ENCODE data around the gene RBM12. TPM values are rescaled to one million over a fixed set of nuclear protein-coding genes. Genes with fewer than 3 reads are reported as not detected.

The RBM12 gene
- total and polyA plus RNA-seq, 2 of the 8 experiments (the other 6 are each of a cell fraction or from before 2014, with no cell fraction given), result 187 to 214 TPM

DNA sequence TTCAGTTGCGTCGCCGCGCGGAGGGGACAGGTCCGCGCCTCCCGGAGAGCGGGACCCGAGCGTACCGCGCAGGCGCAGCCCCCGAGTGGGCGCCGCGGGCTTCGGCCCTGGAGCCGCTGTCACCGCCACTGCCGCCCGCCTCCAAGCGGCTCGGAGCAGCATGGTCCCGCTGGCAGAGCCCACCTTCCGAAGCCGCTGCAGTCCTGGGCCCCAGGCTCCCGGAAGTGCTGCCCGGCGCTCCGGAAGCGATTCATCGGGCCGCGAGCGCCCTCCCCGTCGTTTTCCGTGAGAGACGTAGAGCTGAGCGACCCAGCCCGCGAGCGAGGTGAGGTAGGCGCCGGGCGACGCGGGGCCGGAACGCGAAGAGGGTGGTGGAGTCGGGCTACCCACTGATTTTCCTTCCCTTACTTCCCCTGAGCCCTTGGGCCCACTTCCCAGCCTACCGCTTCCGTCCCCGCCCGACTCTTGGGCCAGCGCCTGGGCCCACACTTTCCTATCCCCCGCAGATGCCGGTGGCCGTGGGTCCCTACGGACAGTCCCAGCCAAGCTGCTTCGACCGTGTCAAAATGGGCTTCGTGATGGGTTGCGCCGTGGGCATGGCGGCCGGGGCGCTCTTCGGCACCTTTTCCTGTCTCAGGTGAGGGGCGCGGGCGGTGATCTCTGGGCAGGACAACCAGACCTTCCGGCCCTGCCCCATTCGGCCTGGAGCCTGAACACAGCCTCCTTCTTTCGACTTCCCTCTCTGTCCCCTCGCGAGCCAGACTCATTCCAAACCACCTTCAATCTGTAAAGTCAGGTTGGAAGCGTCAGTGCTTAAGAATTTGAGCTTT, 34.6 kb upstream of the RBM12 start, which contains the start of the genes NFS1 and ROMO1 (continued):
- TF ChIP-seq PHF8 (conservative IDR thresholded peaks at IDR 0.05; ENCODE audit: low read depth, low read length) (peak; percentile 93), GABPA (IDR thresholded peaks at IDR 0.05; ENCODE audit: borderline replicate concordance, insufficient read depth, low read length) (peak; percentile 98), CEBPB (IDR thresholded peaks at IDR 0.05; ENCODE audit: low read depth, low read length) (no peak), NRF1 (IDR thresholded peaks at IDR 0.05; ENCODE audit: low read depth, low read length) (no peak; the same call in 1 of the 2 replicates), NANOG (IDR thresholded peaks at IDR 0.05; ENCODE audit: insufficient read depth, low read depth, low read length, poor library complexity, severe bottlenecking) (peak; percentile 87), EP300 (IDR thresholded peaks at IDR 0.05; ENCODE audit: borderline replicate concordance in 1 of 2, low read depth in 2 of 2, low read length in 2 of 2) (peak in 1 of 2 experiments; percentile 16; a peak in 1 of 3 replicates), KDM5A (IDR thresholded peaks at IDR 0.05; ENCODE audit: low read length) (peak; percentile 67; the same call in 1 of the 2 replicates), SRF (IDR thresholded peaks at IDR 0.05; ENCODE audit: low read depth, low read length) (peak; percentile 63; the same call in 1 of the 2 replicates), TAF1 (IDR thresholded peaks at IDR 0.05; ENCODE audit: low read depth, low read length) (peak; percentile 84), POLR2AphosphoS5 (IDR thresholded peaks at IDR 0.05; ENCODE audit: low read depth, low read length) (peak; percentile 85), CHD2 (IDR thresholded peaks at IDR 0.05; ENCODE audit: low read length) (0 out of 2 replicates have a peak, but pooled peaks have one; percentile 65), ASH2L (IDR thresholded peaks at IDR 0.05; ENCODE audit: low read length) (peak; percentile 86), RNF2 (IDR thresholded peaks at IDR 0.05; ENCODE audit: borderline replicate concordance, low read depth, low read length, missing control alignments, poor library complexity, severe bottlenecking) (no peak), CTBP2 (IDR thresholded peaks at IDR 0.05; ENCODE audit: borderline replicate concordance, insufficient read depth, insufficient read length, low read length) (no peak), SIN3A (conservative IDR thresholded peaks at IDR 0.05 in 1 of 2, IDR thresholded peaks at IDR 0.05 in 1 of 2; ENCODE audit: low read depth in 1 of 2, low read length in 2 of 2) (peak; percentile 68 to 88; a peak in 3 of 4 replicates)
- TF ChIP-seq, protein P1, sequence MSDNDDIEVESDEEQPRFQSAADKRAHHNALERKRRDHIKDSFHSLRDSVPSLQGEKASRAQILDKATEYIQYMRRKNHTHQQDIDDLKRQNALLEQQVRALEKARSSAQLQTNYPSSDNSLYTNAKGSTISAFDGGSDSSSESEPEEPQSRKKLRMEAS (IDR thresholded peaks at IDR 0.05), result peak; percentile 84
- TF ChIP-seq, protein P2, sequence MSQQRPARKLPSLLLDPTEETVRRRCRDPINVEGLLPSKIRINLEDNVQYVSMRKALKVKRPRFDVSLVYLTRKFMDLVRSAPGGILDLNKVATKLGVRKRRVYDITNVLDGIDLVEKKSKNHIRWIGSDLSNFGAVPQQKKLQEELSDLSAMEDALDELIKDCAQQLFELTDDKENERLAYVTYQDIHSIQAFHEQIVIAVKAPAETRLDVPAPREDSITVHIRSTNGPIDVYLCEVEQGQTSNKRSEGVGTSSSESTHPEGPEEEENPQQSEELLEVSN (IDR thresholded peaks at IDR 0.05), result peak; percentile 13; the same call in 1 of the 2 replicates
- TF ChIP-seq, protein P3, sequence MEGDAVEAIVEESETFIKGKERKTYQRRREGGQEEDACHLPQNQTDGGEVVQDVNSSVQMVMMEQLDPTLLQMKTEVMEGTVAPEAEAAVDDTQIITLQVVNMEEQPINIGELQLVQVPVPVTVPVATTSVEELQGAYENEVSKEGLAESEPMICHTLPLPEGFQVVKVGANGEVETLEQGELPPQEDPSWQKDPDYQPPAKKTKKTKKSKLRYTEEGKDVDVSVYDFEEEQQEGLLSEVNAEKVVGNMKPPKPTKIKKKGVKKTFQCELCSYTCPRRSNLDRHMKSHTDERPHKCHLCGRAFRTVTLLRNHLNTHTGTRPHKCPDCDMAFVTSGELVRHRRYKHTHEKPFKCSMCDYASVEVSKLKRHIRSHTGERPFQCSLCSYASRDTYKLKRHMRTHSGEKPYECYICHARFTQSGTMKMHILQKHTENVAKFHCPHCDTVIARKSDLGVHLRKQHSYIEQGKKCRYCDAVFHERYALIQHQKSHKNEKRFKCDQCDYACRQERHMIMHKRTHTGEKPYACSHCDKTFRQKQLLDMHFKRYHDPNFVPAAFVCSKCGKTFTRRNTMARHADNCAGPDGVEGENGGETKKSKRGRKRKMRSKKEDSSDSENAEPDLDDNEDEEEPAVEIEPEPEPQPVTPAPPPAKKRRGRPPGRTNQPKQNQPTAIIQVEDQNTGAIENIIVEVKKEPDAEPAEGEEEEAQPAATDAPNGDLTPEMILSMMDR (IDR thresholded peaks at IDR 0.05; ENCODE audit: control extremely low read depth in 1 of 3, insufficient read depth in 1 of 3, low read depth in 1 of 3, low read length in 3 of 3), result peak in 2 of 3 experiments; percentile 32 to 39; a peak in 2 of 4 replicates
